ENCODE results near the gene TCEANC.
A peak's percentile ranks its signal among the peaks of the same experiment; 100 is the strongest.

TCEANC gene

GRCh38 chrX:13652850-13653693 is at the start of gene TCEANC:
TCEANC (plus strand) TSS chrX:13653141; CDS start chrX:13662509, 9,368 bp downstream.
- peak; percentile 97 for DNase-seq (ENCODE audit: low read depth)
- TF ChIP-seq CTCF (IDR thresholded peaks at IDR 0.05; ENCODE audit: low read length, missing control alignments) = no peak
- H3K4me3 ChIP-seq (replicated peaks; ENCODE audit: low read depth, low read length) = peak within 1 kb of the TSS; percentile 72

- no peak for DNase-seq (ENCODE audit: low read depth)
- no peak overlapping the region for H3K4me3 ChIP-seq (replicated peaks; ENCODE audit: low read depth, low read length)
- TF ChIP-seq CTCF (IDR thresholded peaks at IDR 0.05; ENCODE audit: low read length, missing control alignments) = no peak
Measured at GRCh38 chrX:13605611-13606010, 47.3 kb upstream of the TCEANC start.

GRCh38 chrX:13607331-13607995 is 45.5 kb upstream of the TCEANC start:
- no peak overlapping the region for H3K4me3 ChIP-seq (replicated peaks; ENCODE audit: low read depth, low read length)
- DNase-seq (ENCODE audit: low read depth) = no peak
- TF ChIP-seq CTCF (IDR thresholded peaks at IDR 0.05; ENCODE audit: low read length, missing control alignments) = no peak

GRCh38 chrX:13607996-13608365 is 45.0 kb upstream of the TCEANC start:
- TF ChIP-seq CTCF (IDR thresholded peaks at IDR 0.05; ENCODE audit: low read length, missing control alignments) = no peak
- DNase-seq (ENCODE audit: low read depth) = no peak
- H3K4me3 ChIP-seq (replicated peaks; ENCODE audit: low read depth, low read length) = no peak overlapping the region

GRCh38 chrX:13614154-13614553 is 38.8 kb upstream of the TCEANC start:
- DNase-seq (ENCODE audit: low read depth) = no peak
- TF ChIP-seq CTCF (IDR thresholded peaks at IDR 0.05; ENCODE audit: low read length, missing control alignments) = no peak
- H3K4me3 ChIP-seq (replicated peaks; ENCODE audit: low read depth, low read length) = no peak overlapping the region

GRCh38 chrX:13620207-13620606 is 32.7 kb upstream of the TCEANC start:
- no peak overlapping the region for H3K4me3 ChIP-seq (replicated peaks; ENCODE audit: low read depth, low read length)
- DNase-seq (ENCODE audit: low read depth) = no peak
- no peak for TF ChIP-seq CTCF (IDR thresholded peaks at IDR 0.05; ENCODE audit: low read length, missing control alignments)

Data from fibroblast of pulmonary artery (primary cell).